ENCODE data around the gene RIMBP2. TPM values are rescaled to one million over a fixed set of nuclear protein-coding genes. Genes with fewer than 3 reads are reported as not detected.

RIMBP2 gene
- polyA plus RNA-seq, 1 donor from 2014 or later, result 14.6 TPM

DNA sequence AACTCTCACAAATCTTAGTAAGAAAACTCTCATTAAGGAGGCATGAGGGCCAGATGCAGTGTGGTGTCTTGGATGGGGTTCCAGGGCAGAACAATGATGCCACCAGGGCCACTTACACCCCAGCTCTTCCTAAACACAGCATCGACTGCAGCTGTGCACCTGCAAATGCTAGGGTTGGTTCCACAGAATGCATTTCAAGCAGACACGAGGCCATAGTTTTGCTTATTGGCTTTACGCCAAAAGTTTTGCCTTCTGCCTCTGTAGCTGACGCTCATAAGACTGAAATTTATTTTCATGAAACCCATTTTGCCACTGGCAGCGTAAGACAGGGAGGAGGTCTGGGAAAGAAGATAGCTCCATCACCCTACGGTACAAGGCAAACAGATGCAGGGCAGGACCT is 179.0 kb downstream of the RIMBP2 start:
- no peaks in the 10 kb centered on the region for H3F3A ChIP-seq (ENCODE audit: insufficient read depth, low read length, poor library complexity, severe bottlenecking)
- no peaks in the 10 kb centered on the region for H3K9me2 ChIP-seq (ENCODE audit: insufficient read depth, low read length)
- TF ChIP-seq CTCF (IDR thresholded peaks at IDR 0.05; ENCODE audit: poor library complexity, severe bottlenecking) (no peak), SMC3 (conservative IDR thresholded peaks at IDR 0.05; ENCODE audit: poor library complexity) (no peak), RAD21 (conservative IDR thresholded peaks at IDR 0.05) (no peak), EP300 (conservative IDR thresholded peaks at IDR 0.05; ENCODE audit: poor library complexity, severe bottlenecking) (no peak), POLR2AphosphoS5 (IDR thresholded peaks at IDR 0.05) (no peak), REST (IDR thresholded peaks at IDR 0.05; ENCODE audit: borderline replicate concordance) (no peak), MXI1 (conservative IDR thresholded peaks at IDR 0.05; ENCODE audit: poor library complexity, severe bottlenecking) (no peak), EZH2 (IDR thresholded peaks at IDR 0.05; ENCODE audit: borderline replicate concordance, insufficient read depth, low read length, poor library complexity, severe bottlenecking) (no peak), TAF1 (IDR thresholded peaks at IDR 0.05; ENCODE audit: low read depth) (no peak)
- H3K79me2 ChIP-seq (replicated peaks; ENCODE audit: insufficient read depth, low read length), result no peaks in the 10 kb centered on the region
- H3K9me3 ChIP-seq (ENCODE audit: low read length), result peaks cover 5% of the 10 kb centered on the region
- H3K4me2 ChIP-seq (ENCODE audit: low read length), result no peak overlapping the region
- H3K36me3 ChIP-seq (ENCODE audit: insufficient read depth, low read length), result no peaks in the 10 kb centered on the region
- H3K4me3 ChIP-seq (ENCODE audit: low read length), result no peak overlapping the region
- no peak overlapping the region for H3K27ac ChIP-seq (ENCODE audit: low read length)
- H2AFZ ChIP-seq (ENCODE audit: low read depth, low read length), result no peak overlapping the region
- H3K9ac ChIP-seq (ENCODE audit: low read length), result no peak overlapping the region
- H3K27me3 ChIP-seq (ENCODE audit: insufficient read depth, low read depth, low read length), result no peaks in the 10 kb centered on the region
- H4K20me1 ChIP-seq (ENCODE audit: insufficient read depth), result no peaks in the 10 kb centered on the region

- TF ChIP-seq EP300 (conservative IDR thresholded peaks at IDR 0.05; ENCODE audit: poor library complexity, severe bottlenecking) (no peak), RAD21 (conservative IDR thresholded peaks at IDR 0.05) (no peak), SMC3 (conservative IDR thresholded peaks at IDR 0.05; ENCODE audit: poor library complexity) (no peak), EZH2 (IDR thresholded peaks at IDR 0.05; ENCODE audit: borderline replicate concordance, insufficient read depth, low read length, poor library complexity, severe bottlenecking) (no peak), TAF1 (IDR thresholded peaks at IDR 0.05; ENCODE audit: low read depth) (no peak), MXI1 (conservative IDR thresholded peaks at IDR 0.05; ENCODE audit: poor library complexity, severe bottlenecking) (no peak), CTCF (IDR thresholded peaks at IDR 0.05; ENCODE audit: poor library complexity, severe bottlenecking) (no peak), POLR2AphosphoS5 (IDR thresholded peaks at IDR 0.05) (no peak), REST (IDR thresholded peaks at IDR 0.05; ENCODE audit: borderline replicate concordance) (no peak)
- Histone ChIP-seq H3K9ac (ENCODE audit: low read length) (no peak overlapping the region), H4K20me1 (ENCODE audit: insufficient read depth) (no peaks in the 10 kb centered on the region), H3K27me3 (ENCODE audit: insufficient read depth, low read depth, low read length) (no peaks in the 10 kb centered on the region), H3K9me2 (ENCODE audit: insufficient read depth, low read length) (no peaks in the 10 kb centered on the region), H2AFZ (ENCODE audit: low read depth, low read length) (no peak overlapping the region), H3F3A (ENCODE audit: insufficient read depth, low read length, poor library complexity, severe bottlenecking) (no peaks in the 10 kb centered on the region), H3K4me3 (ENCODE audit: low read length) (no peak overlapping the region), H3K79me2 (replicated peaks; ENCODE audit: insufficient read depth, low read length) (no peaks in the 10 kb centered on the region), H3K4me2 (ENCODE audit: low read length) (no peak overlapping the region), H3K27ac (ENCODE audit: low read length) (no peak overlapping the region), H3K36me3 (ENCODE audit: insufficient read depth, low read length) (no peaks in the 10 kb centered on the region), H3K9me3 (ENCODE audit: low read length) (no peaks in the 10 kb centered on the region)
Measured at GRCh38 chr12:130530429-130530828, 185.7 kb downstream of the RIMBP2 start.

Data from neural cell (in vitro differentiated cells).